K562 (cell line): ENCODE measurements around the gene SMARCD2. TPM values are rescaled to one million over a fixed set of nuclear protein-coding genes. Genes with fewer than 3 reads are reported as not detected.

Source experiments
- ATAC-seq: fragments of 200-7000 bp; cut with Tn5 transposase; 3 replicates; pipeline ENCODE4 v1.9.1; 2020; ENCODE audit warnings: moderate library complexity
- BruUV-seq: library from RNA; stranded (reverse); fragments of 400-500 nt; replicated peaks from 2 replicates; lab custom pipeline; 2021; lab: Mats Ljungman, UMichigan
- CTCF ChIA-PET: fragments of 300-600 bp; formaldehyde crosslinking; extraction: SDS; loops from one replicate; lab custom pipeline; 2021; ENCODE audit warnings: low intra/inter-chr PET ratio; lab: Yijun Ruan, JAX
- POLR2A ChIA-PET: fragments of 300-600, 350-650 bp; sonication (Branson Sonifier 250); formaldehyde crosslinking; extraction: SDS; loops from one replicate; lab custom pipeline; 2021; ENCODE audit warnings: antibody characterized with exemption, inconsistent platforms; lab: Yijun Ruan, JAX
- DNase-seq, 4 experiments: peaks; one replicate each; pipeline versions ENCODE4 v3.0.0 to v3.0.0-alpha.2; 2011 to 2018; ENCODE audit warnings: low spot score in 3 of 4, mixed read lengths in 3 of 4; ENCODE audit errors: extremely low read depth in 1 of 4
- FAIRE-seq: peaks from 2 replicates; lab custom pipeline; 2011; peaks lifted over from hg19 to GRCh38; lab: Jason Lieb, UNC
- H2AFZ ChIP-seq: 2 replicates; pipeline ENCODE4 v1.6.0; 2011; ENCODE audit warnings: low read depth, low read length, control low read depth, inconsistent platforms
- H3K27ac ChIP-seq: fragments of 200-600 bp; 3 replicates; pipeline ENCODE4 v1.8.0; 2011; ENCODE audit warnings: low read depth, mild to moderate bottlenecking, control low read depth, inconsistent platforms, low read length, moderate library complexity, mixed read lengths; ENCODE audit errors: extremely low read depth
- H3K27me3 ChIP-seq, 2 experiments: fragments of 300-600 bp in 1 of 2; 2 replicates in 1 of 2; 3 replicates in 1 of 2; pipeline versions ENCODE4 v1.6.0 to v1.8.0; 2011; ENCODE audit warnings: inconsistent platforms in 2 of 2, low read length in 2 of 2, mild to moderate bottlenecking in 1 of 2, mixed read lengths in 1 of 2, moderate library complexity in 1 of 2; ENCODE audit not compliant: control insufficient read depth in 2 of 2, insufficient read depth in 2 of 2
- H3K36me3 ChIP-seq: fragments of 300-600 bp; 3 replicates; pipeline ENCODE4 v1.8.0; 2011; ENCODE audit warnings: mild to moderate bottlenecking, low read length, inconsistent platforms; ENCODE audit not compliant: control insufficient read depth, insufficient read depth
- H3K4me1 ChIP-seq, 2 experiments: fragments of 200-600 bp in 1 of 2; replicated peaks in 1 of 2; 2 replicates in 1 of 2; 3 replicates in 1 of 2; pipeline versions ENCODE4 v1.5.1 to v1.8.0; 2011; ENCODE audit warnings: inconsistent platforms in 2 of 2, low read length in 2 of 2, mild to moderate bottlenecking in 1 of 2, mixed read lengths in 1 of 2, moderate library complexity in 1 of 2; ENCODE audit not compliant: control insufficient read depth in 2 of 2, insufficient read depth in 2 of 2
- H3K4me2 ChIP-seq: 2 replicates; pipeline ENCODE4 v1.6.1; 2011; ENCODE audit warnings: low read length, control low read depth, inconsistent platforms, mixed read lengths; ENCODE audit not compliant: insufficient read depth
- H3K4me3 ChIP-seq: fragments of 200-600 bp; sonication (generic), shearing (Covaris generic); 2 replicates; pipeline ENCODE4 v1.5.1; 2016; ENCODE audit warnings: control low read depth, inconsistent platforms
- H3K79me2 ChIP-seq: fragments of 200-600 bp; 3 replicates; pipeline ENCODE4 v1.8.0; 2011; ENCODE audit warnings: low read length, inconsistent platforms; ENCODE audit not compliant: control insufficient read depth, insufficient read depth
- H3K9ac ChIP-seq, 2 experiments: 2 replicates each; pipeline versions ENCODE4 v1.6.0 to v1.6.1; 2011; ENCODE audit warnings: low read depth in 2 of 2, low read length in 2 of 2, control low read depth in 1 of 2, inconsistent platforms in 1 of 2, mild to moderate bottlenecking in 1 of 2, mixed read lengths in 1 of 2; ENCODE audit not compliant: insufficient read depth in 1 of 2
- H3K9me1 ChIP-seq: one replicate; pipeline ENCODE4 v1.6.0; 2011; ENCODE audit warnings: inconsistent platforms, mild to moderate bottlenecking, low read length, moderate library complexity; ENCODE audit not compliant: control insufficient read depth, insufficient read depth
- H3K9me3 ChIP-seq: replicated peaks from 2 replicates; pipeline ENCODE4 v1.5.1; 2011; ENCODE audit warnings: low read depth, low read length, inconsistent platforms; ENCODE audit not compliant: control insufficient read depth, insufficient read depth
- H4K20me1 ChIP-seq: replicated peaks from 2 replicates; pipeline ENCODE4 v1.6.1; 2011; ENCODE audit warnings: low read length, inconsistent platforms, mixed read lengths; ENCODE audit not compliant: control insufficient read depth, insufficient read depth
- ADNP ChIP-seq: fragments of 200-800 bp; sonication (Bioruptor generic); IDR thresholded peaks from 2 replicates; pipeline ENCODE4 v1.6.1; 2016; ENCODE audit warnings: missing genetic modification characterization, missing compliant biosample characterization
- BRD9 ChIP-seq: fragments of 450-650 bp; IDR thresholded peaks from 2 replicates; pipeline ENCODE4 v1.6.1; 2018; ENCODE audit warnings: low read depth; ENCODE audit not compliant: partially characterized antibody
- HMGXB4 ChIP-seq: sonication (generic); formaldehyde crosslinking; IDR thresholded peaks from 2 replicates; pipeline ENCODE4 v1.8.1; 2023; ENCODE audit warnings: mild to moderate bottlenecking, missing genetic modification reagents
- KLF1 ChIP-seq: fragments of 450-650 bp; IDR thresholded peaks from 2 replicates; pipeline ENCODE4 v1.6.1; 2016; ENCODE audit warnings: missing genetic modification characterization, missing compliant biosample characterization
- MTF1 ChIP-seq: fragments of 250-450 bp; sonication (Bioruptor Pico); IDR thresholded peaks from 2 replicates; pipeline ENCODE4 v1.9.0; 2021; ENCODE audit warnings: moderate library complexity, mild to moderate bottlenecking, inconsistent platforms, borderline replicate concordance
- NCOA2 ChIP-seq, 2 experiments: fragments of 450-650 bp; IDR thresholded peaks; 2 replicates each; pipeline ENCODE4 v1.6.1; 2018; ENCODE audit warnings: mild to moderate bottlenecking in 2 of 2, moderate library complexity in 1 of 2; ENCODE audit not compliant: partially characterized antibody in 2 of 2
- POLR2G ChIP-seq: fragments of 200-400 bp; formaldehyde crosslinking; IDR thresholded peaks from 2 replicates; pipeline ENCODE4 v1.6.1; 2017; ENCODE audit warnings: low read depth, mild to moderate bottlenecking, antibody characterized with exemption, low read length, moderate library complexity
- RBFOX2 ChIP-seq: fragments of 200-400 bp; formaldehyde crosslinking; IDR thresholded peaks from 2 replicates; pipeline ENCODE4 v1.6.1; 2017; ENCODE audit warnings: low read depth, mild to moderate bottlenecking, low read length, moderate library complexity
- RBM22 ChIP-seq: fragments of 200-400 bp; formaldehyde crosslinking; IDR thresholded peaks from 2 replicates; pipeline ENCODE4 v1.6.1; 2018; ENCODE audit warnings: low read length, low read depth; ENCODE audit not compliant: poor library complexity, severe bottlenecking
- SIRT6 ChIP-seq: IDR thresholded peaks from one replicate; pipeline ENCODE4 v1.6.1; 2012; ENCODE audit warnings: low read depth, mild to moderate bottlenecking, control low read depth, inconsistent platforms, low read length, moderate library complexity
- USF2 ChIP-seq: sonication (generic); formaldehyde crosslinking; IDR thresholded peaks from 2 replicates; pipeline ENCODE4 v1.5.0; 2020; ENCODE audit warnings: missing genetic modification reagents
- ZNF766 ChIP-seq: fragments of 200-800 bp; sonication (Bioruptor generic); conservative IDR thresholded peaks from 2 replicates; pipeline ENCODE4 v1.6.1; 2016; ENCODE audit warnings: missing genetic modification characterization, missing compliant biosample characterization
- WGBS: fragments of 100-300 bp; shearing (Covaris generic); methylation state at CpG from one replicate; pipeline ENCODE4 v1.1.6; 2016; ENCODE audit warnings: low coverage, mixed read lengths; ENCODE audit not compliant: insufficient coverage; ENCODE audit errors: missing lambda C conversion rate; 5-methylcytosine and 5-hydroxymethylcytosine counted together
- in situ Hi-C: fragments of 300-500 bp; cut with MboI; formaldehyde crosslinking; loops from 4 replicates; pipeline ENCODE4 v1.15.0; 2018; ENCODE audit warnings: inconsistent platforms, mixed read lengths
- intact Hi-C: fragments of 100-400 bp; cut with micrococcal nuclease; formaldehyde crosslinking; loops from 2 replicates; pipeline ENCODE4 v1.14.2; 2022
- polyA plus RNA-seq, 8 experiments: library from polyadenylated mRNA; depleted of rRNA in 4 of 8; stranded (reverse) in 5 of 8; unstranded in 3 of 8; fragments of >200 nt; fragmentation: Nextera tagmentation in 2 of 8; fragmentation: Illumina TruSeq in 1 of 8; extraction: Ambion mirVana in 2 of 8; extraction: Trizol in 1 of 8; gene quantifications; 2 replicates each; pipeline versions ENCODE4 v1.2.1 to v1.2.3, GENCODE V29; 2011 to 2014; ENCODE audit warnings: inconsistent platforms in 1 of 8, missing spikeins in 1 of 8
- total RNA-seq, 7 experiments: library from RNA; depleted of rRNA in 6 of 7; stranded (reverse); fragments of >200 nt in 6 of 7; fragmentation: Illumina TruSeq in 2 of 7; extraction: Trizol in 2 of 7; gene quantifications; 2 replicates each; pipeline versions ENCODE4 v1.2.1 to v1.2.3, GENCODE V29; 2011 to 2021; ENCODE audit warnings: low replicate concordance in 1 of 7
- TF ChIP-seq, protein P1 (sequence below): fragments of 450-650 bp; formaldehyde crosslinking; IDR thresholded peaks from 2 replicates; pipeline ENCODE4 v1.4.0; 2022; ENCODE audit warnings: missing genetic modification characterization
- TF ChIP-seq, protein P2 (sequence below): fragments of 250-450 bp; sonication (Bioruptor Pico); IDR thresholded peaks from 2 replicates; pipeline ENCODE4 v1.5.0; 2021; ENCODE audit warnings: mild to moderate bottlenecking, moderate library complexity

Gene SMARCD2
- total and polyA plus RNA-seq, 9 of the 15 experiments (the other 6 are each of a cell fraction or from before 2014, with no cell fraction given): 1.7 to 114 (median 90.3) TPM

GRCh38 chr17:63833741-63834373 lies 8.6 kb downstream of the SMARCD2 start:
- Histone ChIP-seq H3K79me2 (peaks cover 32% of the 10 kb centered on the region), H3K27me3 (no peaks in the 10 kb centered on the region), H3K27ac (no peak overlapping the region), H3K4me2 (no peak overlapping the region), H3K4me1 (peaks cover 5 to 19% of the 10 kb centered on the region in 2 experiments; a peak in 4 of 5 replicates), H4K20me1 (no peaks in the 10 kb centered on the region), H3K36me3 (peaks cover 97% of the 10 kb centered on the region), H3K4me3 (no peak overlapping the region), H3K9me3 (no peaks in the 10 kb centered on the region), H3K9ac (0 out of 4 replicates have a peak overlapping the region, but pooled peaks of 1 of the 2 experiments have one; percentile 40), H2AFZ (no peak overlapping the region), H3K9me1 (no peaks in the 10 kb centered on the region)
- DNase-seq (no peak), ATAC-seq (no peak), FAIRE-seq (no peak)
- intact Hi-C loops (loop anchor here (10.0 kb wide), 1 partner anchor 139 kb away; no protein-coding TSS in a partner anchor), in situ Hi-C loops (loop anchor here (25.0 kb wide), 1 partner anchor 397 kb away; the partner anchor contains the start of gene CYB561)
- no TSS peak for BruUV-seq
- ChIA-PET POLR2A (interaction anchor here (0.6 to 1.2 kb wide), 6 partner anchors 9 to 59 kb away, joined by 3 to 8 read pairs (median 4); partner anchors contain the start of genes DDX42 and SMARCD2), CTCF (interaction anchor here (2.4 kb wide), 1 partner anchor 408 kb away, joined by 7 read pairs; no protein-coding TSS in a partner anchor)
- WGBS: 89% methylated on average over 15 of the region's 15 CpGs
- TF ChIP-seq, protein P1, sequence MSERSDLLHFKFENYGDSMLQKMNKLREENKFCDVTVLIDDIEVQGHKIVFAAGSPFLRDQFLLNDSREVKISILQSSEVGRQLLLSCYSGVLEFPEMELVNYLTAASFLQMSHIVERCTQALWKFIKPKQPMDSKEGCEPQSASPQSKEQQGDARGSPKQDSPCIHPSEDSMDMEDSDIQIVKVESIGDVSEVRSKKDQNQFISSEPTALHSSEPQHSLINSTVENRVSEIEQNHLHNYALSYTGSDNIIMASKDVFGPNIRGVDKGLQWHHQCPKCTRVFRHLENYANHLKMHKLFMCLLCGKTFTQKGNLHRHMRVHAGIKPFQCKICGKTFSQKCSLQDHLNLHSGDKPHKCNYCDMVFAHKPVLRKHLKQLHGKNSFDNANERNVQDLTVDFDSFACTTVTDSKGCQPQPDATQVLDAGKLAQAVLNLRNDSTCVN (CRISPR knock-in tag): no peak
- TF ChIP-seq USF2 (CRISPR knock-in tag) (no peak), NCOA2 (IDR thresholded peaks at IDR 0.05; ENCODE audit: partially characterized antibody in 2 of 2) (no peak), ADNP (tag) (no peak), POLR2G (peak; percentile 60), RBM22 (no peak), SIRT6 (no peak), KLF1 (tag) (no peak), RBFOX2 (peak; percentile 57), ZNF766 (CRISPR knock-in tag) (no peak), BRD9 (no peak), MTF1 (CRISPR knock-in tag) (no peak), HMGXB4 (no peak)
- TF ChIP-seq, protein P2, sequence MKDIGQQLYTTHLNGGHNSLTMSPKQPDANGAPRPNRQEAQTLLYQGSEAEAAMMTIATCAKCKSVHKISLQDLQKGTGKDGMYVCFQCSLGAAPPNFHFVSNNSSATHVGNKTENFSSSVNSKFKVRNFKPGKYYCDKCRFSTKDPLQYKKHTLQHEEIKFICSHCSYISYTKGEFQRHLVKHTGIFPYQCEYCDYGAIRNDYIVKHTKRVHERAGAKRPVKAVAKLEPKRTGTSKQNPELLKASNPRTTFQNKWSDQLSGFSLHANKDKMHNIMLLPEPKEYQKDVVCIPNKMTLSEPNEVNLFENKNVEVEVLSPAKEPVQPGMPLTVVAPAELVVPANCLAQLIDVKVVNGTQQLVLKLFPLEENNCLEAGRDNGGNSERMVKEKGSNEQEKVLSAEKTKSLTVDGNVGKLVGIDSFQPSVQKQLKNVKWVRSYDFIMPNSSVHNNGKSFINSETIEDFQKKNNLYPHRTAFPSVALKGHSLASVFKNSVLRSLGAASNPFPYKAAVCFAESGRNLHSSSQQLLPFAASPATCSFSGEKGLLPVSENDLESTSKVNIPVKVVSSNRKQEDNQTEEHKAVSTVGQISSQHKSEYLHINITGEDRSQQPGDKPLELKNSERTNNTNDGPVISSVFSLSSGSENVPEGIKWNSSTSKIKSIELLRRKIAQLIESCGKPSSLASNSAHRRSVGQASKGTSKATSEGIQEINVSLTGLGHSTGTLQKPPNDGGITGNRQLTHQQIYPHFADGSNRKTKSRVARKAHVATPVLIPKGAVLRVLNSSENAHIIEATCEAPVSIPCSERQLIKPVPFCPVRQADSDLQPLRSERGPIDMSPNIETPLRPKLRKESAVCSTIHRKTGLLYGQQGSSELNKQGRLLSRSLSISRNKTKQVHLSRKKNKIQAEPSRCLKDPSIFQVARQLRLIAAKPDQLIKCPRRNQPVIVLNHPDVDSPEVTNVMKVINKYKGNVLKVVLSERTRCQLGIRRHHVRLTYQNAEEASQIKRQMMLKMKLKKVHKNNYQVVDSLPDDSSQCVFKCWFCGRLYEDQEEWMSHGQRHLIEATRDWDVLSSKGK (CRISPR knock-in tag): no peak
